Measurements from ENCODE around the gene H6PD.
"Not testable (repeated sequence)": the region's sequence is repeated elsewhere in the genome, so short reads cannot be mapped to it uniquely, and the experiment has no call there.

The H6PD gene

GRCh38 chr1:9281071-9281827 lies 46.7 kb downstream of the H6PD start:
- DNase-seq: no peak

GRCh38 chr1:9281908-9282695 lies 47.5 kb downstream of the H6PD start:
- DNase-seq: no peak

DNA sequence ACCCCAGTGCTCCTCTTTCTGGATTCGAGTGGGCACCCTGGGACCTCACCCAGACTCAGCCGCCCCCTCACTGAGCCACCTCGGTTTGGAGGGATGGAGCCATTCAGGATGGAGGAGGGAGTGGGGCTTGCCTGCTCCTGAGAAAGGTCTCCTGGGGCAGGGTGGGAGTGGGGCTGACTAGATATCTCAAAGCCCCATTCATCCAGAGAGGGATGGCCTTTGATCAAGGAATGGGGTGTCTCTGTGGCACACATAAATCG lies 48.1 kb downstream of the H6PD start:
- DNase-seq: no peak

- DNase-seq: no peak
These were observed 49.5 kb downstream of the H6PD start for GRCh38 chr1:9284061-9284460.

DNA sequence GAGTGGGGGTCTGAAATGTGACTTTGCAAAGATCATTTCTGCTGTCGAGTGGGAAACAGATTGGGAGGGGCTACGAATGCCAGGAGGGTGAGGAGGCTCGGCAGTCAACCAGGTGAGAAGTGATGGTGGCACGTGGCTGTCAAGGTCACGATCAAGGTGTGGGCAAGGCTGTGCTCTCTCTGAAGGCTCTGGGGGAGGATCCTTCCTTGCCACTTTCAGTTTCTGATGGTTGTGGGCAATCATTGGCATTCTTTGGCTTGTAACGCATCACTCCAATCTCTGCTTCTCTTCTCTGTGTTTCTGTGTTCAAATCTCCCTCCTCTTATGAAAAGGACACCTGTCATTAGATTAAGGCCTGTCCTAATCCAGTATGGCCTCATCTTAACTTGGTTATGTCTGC lies 52.0 kb downstream of the H6PD start:
- no peak for DNase-seq

- DNase-seq: peak; percentile 57 to 92 (median 78)
These were observed 54.5 kb downstream of the H6PD start for GRCh38 chr1:9289090-9289534.

DNA sequence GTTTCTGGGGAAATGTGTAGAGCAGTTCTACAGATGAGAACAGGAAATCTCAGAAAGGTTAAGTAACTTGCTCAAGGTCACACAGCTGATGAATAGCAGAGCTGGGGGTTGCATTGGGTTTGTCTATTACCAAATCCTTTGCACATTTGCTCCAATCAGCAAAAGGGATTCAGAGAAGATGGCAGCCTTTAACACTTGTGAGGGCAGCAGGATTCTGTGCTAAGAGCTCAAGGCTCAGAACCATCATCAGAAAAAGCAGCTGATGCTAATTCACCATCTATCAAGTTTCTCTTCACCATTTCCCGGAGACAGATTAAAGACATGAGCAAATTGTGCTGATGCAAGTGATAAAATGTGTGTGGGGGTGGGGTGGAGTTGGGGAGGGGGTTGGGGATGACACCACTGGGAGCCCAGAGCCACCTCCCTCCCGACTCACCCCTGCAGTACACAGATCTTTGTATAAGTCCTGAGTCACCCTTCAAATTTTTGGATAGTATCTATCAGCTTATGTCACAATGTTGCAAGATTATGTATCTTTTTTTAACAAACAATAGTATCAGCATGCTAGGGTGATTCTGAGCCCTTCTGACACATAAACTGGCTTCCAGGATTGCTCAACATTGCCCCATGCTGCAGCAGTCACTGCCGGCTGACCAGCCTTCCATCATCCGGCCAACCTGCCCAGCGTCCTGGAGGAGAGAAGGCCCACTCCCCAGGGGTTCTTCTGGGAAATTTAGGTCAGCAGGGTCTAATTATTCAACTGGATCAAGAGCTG lies 55.3 kb downstream of the H6PD start:
- DNase-seq: no peak

DNA sequence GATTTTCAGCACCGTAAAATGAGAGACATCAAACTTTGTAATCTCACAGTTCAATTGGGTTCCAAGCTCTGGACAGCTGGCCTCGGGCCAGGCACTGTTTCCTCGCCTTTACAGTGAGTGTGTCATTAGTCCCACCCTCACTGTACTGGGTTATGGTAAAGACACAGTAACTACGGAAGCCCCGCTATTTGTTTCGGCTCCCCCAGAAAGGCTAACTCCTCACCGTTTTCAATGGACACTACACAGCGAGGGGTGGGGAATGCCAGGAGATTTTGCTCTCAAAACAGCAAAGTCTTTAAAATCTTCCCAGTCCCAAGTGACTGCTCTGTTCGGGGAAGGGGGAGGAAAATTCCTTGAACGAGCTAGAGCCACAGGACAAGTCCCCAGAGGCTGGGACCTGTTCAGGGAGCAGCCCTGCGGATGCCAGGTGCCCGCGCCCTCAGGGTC lies 57.4 kb downstream of the H6PD start:
- DNase-seq: no peak

GRCh38 chr1:9292361-9293240 lies 58.0 kb downstream of the H6PD start, which contains the start of gene SPSB1:
Gene SPSB1 (plus strand): TSS chr1:9292894. CDS start chr1:9355892, 62,998 bp downstream.
- peak in 3 of 4 experiments; percentile 37 to 54 (median 48) for DNase-seq

GRCh38 chr1:9293241-9293532 lies 58.6 kb downstream of the H6PD start:
- no peak for DNase-seq

DNA sequence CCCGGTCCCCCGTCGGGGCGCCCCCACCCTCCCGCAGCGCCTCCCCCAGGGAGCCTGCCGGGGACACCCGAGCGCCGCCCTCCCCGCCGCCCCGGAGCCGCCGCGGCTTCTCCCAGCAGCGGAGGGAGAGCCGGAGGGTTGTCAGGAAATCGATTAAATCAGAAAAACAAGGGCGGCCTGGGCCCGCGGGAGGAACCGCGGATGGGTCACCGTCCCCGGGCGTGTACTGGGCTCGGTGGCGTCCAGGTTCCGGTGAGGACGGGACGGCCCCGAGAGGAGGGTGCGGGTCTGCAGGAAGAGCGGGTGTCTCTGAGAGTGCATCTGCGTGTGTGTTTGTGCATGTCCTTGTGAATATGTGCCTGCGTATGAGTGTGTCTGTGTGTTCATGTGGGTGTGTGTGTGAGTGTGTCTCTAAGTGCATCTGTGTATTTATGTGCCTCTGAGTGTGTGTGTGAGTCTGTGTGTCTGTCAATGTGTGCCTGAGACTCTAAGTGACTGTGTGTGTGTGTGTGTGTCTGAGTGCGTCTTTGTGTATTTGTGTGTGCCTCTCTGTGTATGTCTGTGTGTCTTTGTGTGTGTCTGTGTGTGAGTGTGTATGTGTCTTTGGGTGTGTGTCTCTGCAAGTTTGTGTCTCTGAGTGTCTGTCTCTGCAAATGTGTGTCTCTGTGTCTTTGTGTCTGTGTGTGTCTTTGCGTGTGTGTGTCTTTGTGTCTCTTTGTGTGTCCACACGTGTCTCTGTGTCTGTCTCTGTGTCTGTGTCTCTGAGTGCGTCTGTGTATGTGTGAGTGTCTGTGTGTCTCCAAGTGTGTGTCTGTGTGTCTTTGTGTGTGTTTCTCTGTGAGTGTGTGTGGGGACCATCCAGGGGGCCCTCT lies 59.2 kb downstream of the H6PD start:
- peak in 1 of 4 experiments; percentile 25 for DNase-seq

DNA sequence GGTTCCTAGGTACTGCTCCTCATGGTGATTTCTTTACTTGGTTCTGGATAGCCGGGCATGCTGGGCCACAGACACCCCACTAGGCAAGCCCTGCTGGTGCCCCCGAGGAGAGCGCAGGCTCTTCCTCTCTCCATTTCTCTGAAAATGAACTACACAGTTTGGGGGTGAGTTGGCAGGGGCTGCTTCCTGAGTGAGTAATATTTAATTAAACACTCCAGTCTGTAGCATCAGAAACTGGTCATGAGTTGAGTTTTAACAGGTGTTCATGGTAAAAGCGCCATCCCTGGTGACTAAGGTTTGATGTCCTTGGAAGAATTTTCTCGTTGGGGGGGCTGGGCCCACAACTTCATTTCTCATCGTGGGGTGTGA lies 59.8 kb downstream of the H6PD start:
- peak in 1 of 4 experiments; percentile 11 for DNase-seq

DNA sequence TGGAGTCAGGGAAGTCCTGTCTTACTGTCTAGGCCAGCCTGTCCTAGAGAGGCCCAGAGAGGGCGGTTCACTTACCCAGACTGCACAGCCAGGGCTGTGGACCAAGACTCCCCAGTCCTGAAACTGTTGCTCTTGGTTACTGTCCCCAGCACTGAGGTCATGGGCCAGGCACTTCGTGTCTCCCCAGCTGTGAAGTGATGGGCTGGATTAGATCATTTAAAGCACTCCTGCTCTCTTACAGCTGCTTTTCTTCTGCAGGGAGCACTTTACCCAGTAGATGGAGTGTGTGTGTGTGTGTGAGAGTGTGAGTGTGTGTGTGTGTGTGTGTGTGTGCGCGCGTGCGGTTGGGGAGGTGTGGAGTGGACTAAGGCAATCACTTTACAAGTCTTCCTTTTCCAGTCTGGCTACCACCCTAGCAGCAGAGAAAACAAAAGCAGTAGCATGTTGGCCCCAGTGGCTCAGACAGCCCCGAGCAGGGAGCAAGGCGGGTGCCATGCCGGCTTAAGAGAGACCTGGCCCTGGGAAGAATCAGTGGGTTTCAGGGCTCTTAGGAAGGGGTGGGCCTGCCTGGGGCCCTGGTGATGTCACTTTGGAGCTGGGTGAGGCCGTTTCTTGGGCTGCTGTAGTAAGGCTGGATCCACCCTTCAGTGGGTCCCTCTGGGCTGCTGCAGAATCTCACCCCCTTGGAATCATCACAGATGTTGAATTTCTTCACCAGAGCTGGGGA lies 60.5 kb downstream of the H6PD start:
- DNase-seq: no peak

DNA sequence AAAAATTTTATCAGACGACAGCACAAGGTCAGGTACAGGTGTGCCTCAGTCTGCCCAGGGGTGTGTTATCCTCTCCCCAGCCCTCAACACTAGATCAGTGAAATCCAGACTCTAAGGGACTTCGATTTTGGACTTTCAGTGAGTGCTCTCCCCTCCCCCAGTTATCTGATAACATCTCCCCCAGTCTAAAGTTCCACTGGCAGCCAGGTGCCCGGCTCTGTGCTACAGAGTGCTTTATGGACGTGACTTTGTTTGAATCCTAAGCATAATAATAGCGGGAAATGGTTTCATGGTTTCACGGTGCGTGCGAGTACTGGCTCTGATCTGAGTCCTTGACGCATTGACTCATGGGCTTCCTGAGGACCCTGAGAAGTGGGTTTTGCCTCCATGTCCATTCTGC lies 61.3 kb downstream of the H6PD start:
- no peak for DNase-seq

- DNase-seq: no peak
These were observed 62.3 kb downstream of the H6PD start for GRCh38 chr1:9296850-9297249.

GRCh38 chr1:9297831-9298230 lies 63.3 kb downstream of the H6PD start:
- no peak for DNase-seq

DNA sequence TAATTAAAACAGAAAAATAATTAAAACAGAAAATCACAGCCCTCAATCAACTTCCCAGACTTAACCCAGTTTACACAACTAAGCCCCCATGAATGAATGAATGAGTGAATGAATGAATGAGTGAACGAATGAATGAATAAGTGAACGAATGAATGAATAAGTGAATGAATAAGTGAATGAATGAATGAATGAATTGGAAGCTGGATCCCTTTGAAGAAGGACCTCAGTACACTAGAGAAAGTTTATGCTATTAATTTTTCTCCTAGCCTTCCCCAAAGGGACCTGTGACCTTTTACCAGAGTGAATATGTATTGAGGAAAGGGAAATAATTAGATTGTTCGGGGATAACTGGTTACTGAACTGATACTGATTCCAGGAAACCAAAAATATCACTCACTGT lies 63.7 kb downstream of the H6PD start:
- DNase-seq: no peak

DNA sequence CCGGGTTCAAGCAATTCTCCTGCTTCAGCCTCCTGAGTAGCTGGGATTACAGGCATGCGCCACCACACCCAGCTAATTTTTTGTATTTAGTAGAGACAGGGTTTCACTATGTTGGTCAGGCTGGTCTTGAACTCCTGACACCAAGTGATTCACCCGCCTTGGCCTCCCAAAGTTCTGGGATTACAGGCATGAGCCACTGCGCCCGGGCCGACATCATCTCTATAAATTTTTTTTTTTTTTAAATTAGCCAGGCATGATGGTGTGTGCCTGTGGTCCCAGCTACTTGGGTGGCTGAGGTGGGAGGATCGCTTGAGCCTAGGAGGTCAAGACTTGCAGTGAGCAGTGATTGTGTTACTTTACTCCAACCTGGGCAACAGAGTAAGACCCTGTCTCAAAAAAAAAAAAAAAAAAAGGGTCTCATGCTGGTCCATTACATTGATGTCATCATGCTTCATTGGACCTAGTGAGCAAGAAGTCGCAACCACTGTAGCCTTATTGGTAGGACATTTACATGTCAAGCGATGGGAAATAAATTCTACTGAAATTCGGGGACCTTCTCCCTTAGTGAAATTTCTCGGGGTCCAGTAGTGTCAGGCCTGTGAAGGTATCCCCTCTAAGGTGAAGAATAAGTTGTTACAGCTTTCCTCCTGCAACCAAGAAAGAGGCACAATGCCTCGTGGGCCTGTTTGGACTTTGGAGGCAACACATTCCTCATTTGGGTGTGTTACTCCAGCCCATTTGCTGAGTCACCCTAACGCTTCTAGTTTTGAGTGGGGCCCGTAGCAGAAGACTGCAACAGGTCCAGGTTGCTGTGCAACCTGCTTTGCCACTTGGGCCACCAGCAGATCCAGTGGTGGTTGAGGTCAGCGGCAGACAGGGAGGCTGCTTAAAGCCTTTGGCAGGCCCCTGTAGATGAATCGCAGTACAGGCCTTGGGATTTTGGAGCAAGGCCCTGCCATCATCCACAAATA lies 65.3 kb downstream of the H6PD start:
- not testable (repeated sequence) for DNase-seq

DNA sequence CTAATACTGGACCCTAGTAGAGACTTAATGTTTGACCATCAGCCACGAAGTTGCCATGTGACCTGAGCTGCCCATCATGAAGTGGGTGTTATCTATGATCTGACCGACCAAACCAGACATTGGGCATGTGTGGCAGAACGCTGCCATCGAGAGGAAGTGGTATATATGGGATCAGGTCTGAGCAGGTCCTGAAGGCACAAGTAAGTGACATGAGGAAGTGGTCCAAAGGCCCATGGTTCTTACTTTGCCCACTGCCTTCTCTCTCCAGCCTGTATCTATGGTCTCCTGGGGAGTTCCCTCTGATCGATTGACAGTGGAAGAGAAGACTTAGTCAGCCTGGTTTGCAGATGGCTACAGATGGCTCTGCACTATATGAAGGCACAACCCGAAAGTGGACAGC lies 66.0 kb downstream of the H6PD start:
- no peak for DNase-seq

Data from activated CD4-positive, CD25-positive, alpha-beta regulatory T cell (primary cell).